DND-41 (cell line): ENCODE measurements around the gene TTR.

Source experiments
- ATAC-seq: fragments of 200-7000 bp; cut with Tn5 transposase; 3 replicates; pipeline ENCODE4 v1.9.1; 2021; ENCODE audit warnings: low read depth; ENCODE audit not compliant: insufficient read depth
- DNase-seq: peaks from one replicate; pipeline ENCODE4 v3.0.0-alpha.2; 2020
- H2AFZ ChIP-seq: 2 replicates; pipeline ENCODE4 v1.6.0; 2012; ENCODE audit warnings: low read depth, low read length
- H3K27ac ChIP-seq: 2 replicates; pipeline ENCODE4 v1.5.1; 2012; ENCODE audit warnings: low read length, inconsistent platforms
- H3K27me3 ChIP-seq: fragments of 200-600 bp; sonication (generic); 2 replicates; pipeline ENCODE4 v1.6.0; 2012; ENCODE audit warnings: low read length, mild to moderate bottlenecking, inconsistent platforms; ENCODE audit not compliant: insufficient read depth, poor library complexity
- H3K36me3 ChIP-seq: 2 replicates; pipeline ENCODE4 v1.5.1; 2012; ENCODE audit warnings: low read length, inconsistent platforms; ENCODE audit not compliant: insufficient read depth
- H3K4me1 ChIP-seq: 2 replicates; pipeline ENCODE4 v1.5.1; 2012; ENCODE audit warnings: mild to moderate bottlenecking, low read length; ENCODE audit not compliant: insufficient read depth
- H3K4me2 ChIP-seq: 2 replicates; pipeline ENCODE4 v1.6.0; 2012; ENCODE audit warnings: mild to moderate bottlenecking, moderate library complexity, low read length, inconsistent platforms; ENCODE audit not compliant: insufficient read depth
- H3K4me3 ChIP-seq, 2 experiments: fragments of 200-600 bp in 1 of 2; shearing (Covaris generic) in 1 of 2; 2 replicates each; pipeline ENCODE4 v1.5.1; 2012 to 2016; ENCODE audit warnings: inconsistent platforms in 2 of 2, low read length in 2 of 2, mild to moderate bottlenecking in 2 of 2, low read depth in 1 of 2, moderate library complexity in 1 of 2
- H3K79me2 ChIP-seq: 2 replicates; pipeline ENCODE4 v1.6.0; 2012; ENCODE audit warnings: low read length, inconsistent platforms; ENCODE audit not compliant: insufficient read depth
- H3K9ac ChIP-seq: 2 replicates; pipeline ENCODE4 v1.6.0; 2012; ENCODE audit warnings: low read depth, mild to moderate bottlenecking, inconsistent platforms, low read length, moderate library complexity
- H3K9me3 ChIP-seq: 2 replicates; pipeline ENCODE4 v1.5.1; 2012; ENCODE audit warnings: low read length, moderate library complexity, mild to moderate bottlenecking, inconsistent platforms; ENCODE audit not compliant: insufficient read depth, severe bottlenecking
- H4K20me1 ChIP-seq: 2 replicates; pipeline ENCODE4 v1.6.0; 2012; ENCODE audit warnings: low read length; ENCODE audit not compliant: insufficient read depth
- CTCF ChIP-seq: IDR thresholded peaks from 2 replicates; pipeline ENCODE4 v1.5.1; 2012; ENCODE audit warnings: borderline replicate concordance, low read length, moderate library complexity, mild to moderate bottlenecking; ENCODE audit not compliant: poor library complexity, severe bottlenecking; ENCODE audit errors: extremely low read depth
- EZH2 ChIP-seq: IDR thresholded peaks from 3 replicates; pipeline ENCODE4 v1.6.1; 2012; ENCODE audit warnings: borderline replicate concordance, low read depth, mild to moderate bottlenecking, moderate library complexity, low read length, inconsistent platforms; ENCODE audit not compliant: severe bottlenecking

The TTR gene

GRCh38 chr18:31618801-31619200, 27.1 kb downstream of the TTR start:
- no peaks in the 10 kb centered on the region for H3K79me2 ChIP-seq
- no peaks in the 10 kb centered on the region for H4K20me1 ChIP-seq
- H3K27me3 ChIP-seq, result no peaks in the 10 kb centered on the region
- no peak overlapping the region for H3K27ac ChIP-seq
- H3K9me3 ChIP-seq, result no peaks in the 10 kb centered on the region
- no peak overlapping the region for H2AFZ ChIP-seq
- H3K36me3 ChIP-seq, result peaks cover 2% of the 10 kb centered on the region; the same call in 1 of the 2 replicates
- H3K9ac ChIP-seq, result no peak overlapping the region
- H3K4me1 ChIP-seq, result no peaks in the 10 kb centered on the region
- DNase-seq, result no peak
- H3K4me2 ChIP-seq, result no peak overlapping the region
- ATAC-seq, result no peak
- TF ChIP-seq EZH2, result no peak
- TF ChIP-seq CTCF, result no peak
- no peak overlapping the region for H3K4me3 ChIP-seq

GRCh38 chr18:31619291-31619690, 27.6 kb downstream of the TTR start:
- Histone ChIP-seq H3K36me3 (peaks cover 2% of the 10 kb centered on the region; the same call in 1 of the 2 replicates), H3K9ac (no peak overlapping the region), H3K27me3 (no peaks in the 10 kb centered on the region), H4K20me1 (no peaks in the 10 kb centered on the region), H2AFZ (no peak overlapping the region), H3K4me3 (no peak overlapping the region), H3K27ac (no peak overlapping the region), H3K9me3 (no peaks in the 10 kb centered on the region), H3K79me2 (no peaks in the 10 kb centered on the region), H3K4me2 (no peak overlapping the region), H3K4me1 (no peaks in the 10 kb centered on the region)
- DNase-seq (no peak), ATAC-seq (no peak)
- no peak for TF ChIP-seq EZH2

DNA sequence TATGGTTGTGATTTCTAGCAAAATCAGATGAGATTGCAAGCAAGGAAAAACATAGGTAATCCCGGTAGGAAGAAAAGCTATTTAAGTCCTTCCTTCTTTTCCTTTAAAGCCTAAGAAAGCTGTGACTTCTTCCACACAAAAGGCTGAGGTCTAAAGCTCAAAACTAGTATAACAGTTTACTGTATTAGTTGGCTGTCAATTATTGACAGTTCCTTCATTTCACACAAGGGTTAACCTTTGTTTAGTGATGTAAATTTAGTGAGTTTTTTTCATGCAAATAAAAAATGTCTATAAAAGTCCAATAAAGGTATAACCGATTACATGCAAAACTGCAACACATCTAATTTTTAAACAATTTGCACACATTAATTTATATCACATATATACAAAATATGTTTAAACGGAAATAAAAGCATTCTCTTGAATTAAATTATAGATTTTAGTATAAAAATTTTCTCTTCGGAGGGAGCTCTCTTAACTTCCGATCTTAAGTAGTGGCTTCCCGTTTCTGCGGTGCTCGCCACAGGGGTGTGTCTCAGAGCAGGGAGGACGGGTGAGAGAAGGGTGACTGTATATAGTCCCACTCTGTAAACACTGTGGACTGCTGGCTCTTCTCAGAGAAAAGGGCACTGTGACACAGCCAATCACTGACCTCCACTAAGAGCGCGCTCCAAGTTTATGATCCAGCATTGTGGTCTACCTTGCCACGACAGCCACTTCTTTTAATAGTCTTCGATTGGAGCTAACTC, 33.4 kb downstream of the TTR start:
- DNase-seq (no peak), ATAC-seq (no peak)
- Histone ChIP-seq H4K20me1 (no peaks in the 10 kb centered on the region), H3K9ac (no peak overlapping the region), H3K79me2 (no peaks in the 10 kb centered on the region), H3K4me3 (no peak overlapping the region), H3K27ac (no peak overlapping the region), H3K4me1 (no peaks in the 10 kb centered on the region), H3K9me3 (no peaks in the 10 kb centered on the region), H3K27me3 (no peaks in the 10 kb centered on the region), H3K4me2 (no peak overlapping the region), H2AFZ (no peak overlapping the region), H3K36me3 (peaks cover 23% of the 10 kb centered on the region; the same call in 1 of the 2 replicates)
- TF ChIP-seq EZH2 (no peak), CTCF (no peak)

DNA sequence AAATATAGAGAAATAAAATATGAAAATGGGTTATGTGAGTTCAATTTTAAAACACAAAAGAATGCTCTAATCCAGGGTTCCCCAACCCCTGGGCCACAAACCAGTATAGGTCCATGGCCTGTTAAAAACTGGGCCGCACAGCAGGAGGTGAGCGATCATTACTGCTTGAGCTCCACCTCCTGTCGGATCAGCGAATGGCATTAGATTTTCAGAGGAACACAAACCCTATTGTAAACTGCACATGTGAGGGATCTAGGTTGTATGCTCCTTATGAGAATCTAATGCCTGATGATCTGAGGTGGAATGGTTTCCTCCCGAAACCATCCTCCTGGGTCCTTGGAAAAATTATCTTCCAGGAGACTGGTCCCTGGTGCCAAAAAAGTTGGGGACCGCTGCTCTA, 34.7 kb downstream of the TTR start:
- Histone ChIP-seq H3K27me3 (no peaks in the 10 kb centered on the region), H3K27ac (no peak overlapping the region), H2AFZ (no peak overlapping the region), H3K4me2 (no peak overlapping the region), H3K9ac (no peak overlapping the region), H4K20me1 (no peaks in the 10 kb centered on the region), H3K4me1 (no peaks in the 10 kb centered on the region), H3K4me3 (no peak overlapping the region), H3K36me3 (peaks cover 30% of the 10 kb centered on the region), H3K9me3 (no peaks in the 10 kb centered on the region), H3K79me2 (no peaks in the 10 kb centered on the region)
- ATAC-seq (no peak), DNase-seq (no peak)
- TF ChIP-seq EZH2 (no peak), CTCF (no peak)
